B cell (primary cell): ENCODE results near the gene CFAP68. TPM values are rescaled to one million over a fixed set of nuclear protein-coding genes. Genes with fewer than 3 reads are reported as not detected.

Experiments used
- ATAC-seq: fragments of 200-7000 bp; cut with Tn5 transposase; one replicate; pipeline ENCODE4 v1.10.0; 2021; ENCODE audit warnings: low read depth, mild to moderate bottlenecking, moderate number of reproducible peaks, moderate library complexity
- CTCF ChIA-PET: fragments of 350-600 bp; sonication (Branson Sonifier 250); formaldehyde crosslinking; loops from one replicate; lab custom pipeline; 2021; ENCODE audit warnings: antibody characterized with exemption, inconsistent platforms; lab: Charles Lee
- POLR2A ChIA-PET: fragments of 350-600 bp; sonication (Branson Sonifier 250); formaldehyde crosslinking; loops from one replicate; lab custom pipeline; 2021; ENCODE audit warnings: antibody characterized with exemption; lab: Charles Lee
- DNase-seq: peaks from one replicate; pipeline ENCODE4 v3.0.0; 2013
- H2AFZ ChIP-seq: 2 replicates; pipeline ENCODE4 v1.6.1; 2012; ENCODE audit warnings: mild to moderate bottlenecking, low read depth, low read length; ENCODE audit not compliant: insufficient read depth, poor library complexity, severe bottlenecking
- H3K27ac ChIP-seq, 2 donors: 1 replicate in 1 of 2; 2 replicates in 1 of 2; pipeline ENCODE4 v1.5.1; 2012 to 2013; ENCODE audit warnings: low read length in 2 of 2, mild to moderate bottlenecking in 2 of 2, moderate library complexity in 1 of 2
- H3K27me3 ChIP-seq, 4 experiments: fragments of 200-600 bp in 1 of 4; sonication (generic) in 1 of 4; replicated peaks in 1 of 4; 1 replicate in 2 of 4; 2 replicates in 2 of 4; pipeline versions ENCODE4 v1.6.1 to v1.7.0; 2013 to 2016; ENCODE audit warnings: low read length in 3 of 4, mild to moderate bottlenecking in 2 of 4, mixed read lengths in 1 of 4, moderate library complexity in 1 of 4; ENCODE audit not compliant: insufficient read depth in 4 of 4, control insufficient read depth in 3 of 4; ENCODE audit errors: control extremely low read depth in 1 of 4
- H3K36me3 ChIP-seq, 2 experiments: replicated peaks in 1 of 2; 1 replicate in 1 of 2; 2 replicates in 1 of 2; pipeline versions ENCODE4 v1.6.1 to v1.7.1; 2013; ENCODE audit warnings: low read length in 1 of 2; ENCODE audit not compliant: insufficient read depth in 2 of 2, control insufficient read depth in 1 of 2; ENCODE audit errors: control extremely low read depth in 1 of 2, extremely low read depth in 1 of 2
- H3K4me1 ChIP-seq, 2 donors: fragments of 200-600 bp in 1 of 2; sonication (generic) in 1 of 2; 1 replicate in 1 of 2; 2 replicates in 1 of 2; pipeline versions ENCODE4 v1.5.1 to v1.6.1; 2013 to 2017; ENCODE audit warnings: low read length in 2 of 2; ENCODE audit not compliant: control insufficient read depth in 2 of 2, insufficient read depth in 2 of 2
- H3K4me2 ChIP-seq: replicated peaks from 2 replicates; pipeline ENCODE3; 2012; ENCODE audit warnings: mild to moderate bottlenecking, low read depth, low read length; ENCODE audit not compliant: poor library complexity, severe bottlenecking
- H3K4me3 ChIP-seq, 5 experiments: fragments of 200-600 bp in 1 of 5; sonication (generic) in 1 of 5; 1 replicate in 3 of 5; 2 replicates in 2 of 5; pipeline versions ENCODE4 v1.5.1 to v1.7.0; 2011 to 2016; ENCODE audit warnings: low read length in 4 of 5, mild to moderate bottlenecking in 4 of 5, low read depth in 2 of 5, control low read depth in 1 of 5, moderate library complexity in 1 of 5; ENCODE audit not compliant: insufficient read depth in 1 of 5; ENCODE audit errors: control extremely low read depth in 1 of 5, extremely low read depth in 1 of 5
- H3K79me2 ChIP-seq: fragments of 200-600 bp; sonication (generic); one replicate; pipeline ENCODE4 v1.6.0; 2016; ENCODE audit warnings: low read length; ENCODE audit not compliant: control insufficient read depth, insufficient read depth
- H3K9ac ChIP-seq: fragments of 200-600 bp; sonication (generic); 2 replicates; pipeline ENCODE4 v1.6.1; 2017; ENCODE audit warnings: mild to moderate bottlenecking, low read length, moderate library complexity
- H3K9me3 ChIP-seq, 3 donors: one replicate each; pipeline versions ENCODE4 v1.6.1 to v1.7.1; 2013; ENCODE audit warnings: low read length in 2 of 3; ENCODE audit not compliant: control insufficient read depth in 2 of 3, insufficient read depth in 1 of 3; ENCODE audit errors: control extremely low read depth in 1 of 3
- H4K20me1 ChIP-seq: 2 replicates; pipeline ENCODE4 v1.6.0; 2012; ENCODE audit warnings: mild to moderate bottlenecking, low read length; ENCODE audit not compliant: insufficient read depth, control insufficient read depth, poor library complexity, severe bottlenecking
- H3K27ac Mint-ChIP-seq: one replicate; pipeline ENCODE4 v1.8.0; 2021; ENCODE audit warnings: mixed read lengths
- H3K27me3 Mint-ChIP-seq: one replicate; pipeline ENCODE4 v1.8.0; 2021; ENCODE audit warnings: mixed read lengths
- H3K4me1 Mint-ChIP-seq: one replicate; pipeline ENCODE4 v1.8.0; 2021; ENCODE audit warnings: mixed read lengths
- H3K4me3 Mint-ChIP-seq: one replicate; pipeline ENCODE4 v1.8.0; 2021; ENCODE audit warnings: mixed read lengths
- H3K9me3 Mint-ChIP-seq: one replicate; pipeline ENCODE4 v1.8.0; 2022; ENCODE audit warnings: mixed read lengths; ENCODE audit not compliant: insufficient read depth
- EZH2 ChIP-seq: IDR thresholded peaks from 2 replicates; pipeline ENCODE4 v1.6.1; 2012; ENCODE audit warnings: borderline replicate concordance, low read depth, mild to moderate bottlenecking, moderate library complexity, low read length; ENCODE audit not compliant: insufficient read depth, poor library complexity, severe bottlenecking
- WGBS: methylation state at CpG from one replicate; pipeline ENCODE4 v1.1.5; 2013; ENCODE audit warnings: missing lambda C conversion rate; ENCODE audit not compliant: insufficient coverage; 5-methylcytosine and 5-hydroxymethylcytosine counted together
- intact Hi-C: fragments of 100-400 bp; cut with micrococcal nuclease; formaldehyde crosslinking; loops from one replicate; pipeline ENCODE4 v1.10.0; 2022
- polyA plus RNA-seq: library from polyadenylated mRNA; depleted of rRNA; stranded (reverse); fragments of >200 nt; gene quantifications from 2 replicates; pipeline ENCODE4 v1.2.3, GENCODE V29; 2012
- small RNA-seq: library from RNA; depleted of rRNA; stranded (forward); fragments of <200 nt; gene quantifications from one replicate; pipeline ENCODE3, GENCODE V24; 2012; ENCODE audit warnings: low replicate concordance, low read depth; ENCODE audit not compliant: insufficient read length
- total RNA-seq, 2 donors: library from RNA; stranded (reverse); fragments of 120-200 nt in 1 of 2; gene quantifications; 1 replicate in 1 of 2; 2 replicates in 1 of 2; pipeline versions ENCODE4 v1.2.3 to v1.2.4, GENCODE V29; 2013 to 2022
- TF ChIP-seq, protein P1 (sequence below): fragments of 200-600 bp; IDR thresholded peaks from one replicate; pipeline ENCODE4 v1.8.0; 2022; ENCODE audit warnings: antibody characterized with exemption, mild to moderate bottlenecking

The CFAP68 gene
- total and polyA plus RNA-seq, 2 donors (not counting 1 experiment from before 2014, with no cell fraction given): 8.2 to 13.3 TPM

DNA sequence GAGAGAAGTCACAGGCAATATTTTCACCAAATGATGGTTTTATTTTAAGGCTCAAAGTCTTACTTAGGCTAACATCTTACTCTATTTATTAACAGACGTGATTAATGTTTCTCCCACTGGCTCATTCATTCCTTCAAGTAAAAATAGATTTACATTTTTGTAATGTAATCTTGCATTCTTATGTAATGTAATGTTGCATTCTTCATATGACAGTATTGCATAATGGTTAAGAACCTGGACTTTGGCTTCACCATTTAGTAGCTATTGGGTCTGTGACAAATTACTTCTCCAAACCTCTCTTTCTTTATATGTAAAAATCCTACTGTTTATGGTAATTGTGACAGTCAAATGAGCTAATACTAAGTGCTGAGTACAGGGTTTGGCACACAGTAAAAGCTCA lies 54.5 kb downstream of the CFAP68 start:
- H3K27ac Mint-ChIP-seq: no peak overlapping the region
- Histone ChIP-seq H3K36me3 (no peaks in the 10 kb centered on the region), H3K9ac (no peak overlapping the region), H3K27me3 (peaks cover 0 to 18% (median 5%) of the 10 kb centered on the region in 4 experiments), H3K4me1 (peaks cover 18 to 34% of the 10 kb centered on the region in 2 donors), H4K20me1 (no peaks in the 10 kb centered on the region), H3K9me3 (no peaks in the 10 kb centered on the region), H3K4me2 (no peak overlapping the region), H3K79me2 (no peaks in the 10 kb centered on the region), H3K27ac (no peak overlapping the region), H2AFZ (no peak overlapping the region), H3K4me3 (no peak overlapping the region)
- ChIA-PET CTCF (interaction anchor here (0.7 to 5.3 kb wide), 3 partner anchors 25 to 346 kb away, joined by 3 to 54 read pairs (median 4); no protein-coding TSS in a partner anchor), POLR2A (no interaction called here)
- DNase-seq (no peak), ATAC-seq (no peak)
- TF ChIP-seq, protein P1, sequence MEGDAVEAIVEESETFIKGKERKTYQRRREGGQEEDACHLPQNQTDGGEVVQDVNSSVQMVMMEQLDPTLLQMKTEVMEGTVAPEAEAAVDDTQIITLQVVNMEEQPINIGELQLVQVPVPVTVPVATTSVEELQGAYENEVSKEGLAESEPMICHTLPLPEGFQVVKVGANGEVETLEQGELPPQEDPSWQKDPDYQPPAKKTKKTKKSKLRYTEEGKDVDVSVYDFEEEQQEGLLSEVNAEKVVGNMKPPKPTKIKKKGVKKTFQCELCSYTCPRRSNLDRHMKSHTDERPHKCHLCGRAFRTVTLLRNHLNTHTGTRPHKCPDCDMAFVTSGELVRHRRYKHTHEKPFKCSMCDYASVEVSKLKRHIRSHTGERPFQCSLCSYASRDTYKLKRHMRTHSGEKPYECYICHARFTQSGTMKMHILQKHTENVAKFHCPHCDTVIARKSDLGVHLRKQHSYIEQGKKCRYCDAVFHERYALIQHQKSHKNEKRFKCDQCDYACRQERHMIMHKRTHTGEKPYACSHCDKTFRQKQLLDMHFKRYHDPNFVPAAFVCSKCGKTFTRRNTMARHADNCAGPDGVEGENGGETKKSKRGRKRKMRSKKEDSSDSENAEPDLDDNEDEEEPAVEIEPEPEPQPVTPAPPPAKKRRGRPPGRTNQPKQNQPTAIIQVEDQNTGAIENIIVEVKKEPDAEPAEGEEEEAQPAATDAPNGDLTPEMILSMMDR: no peak
- no peak for TF ChIP-seq EZH2
- H3K27me3 Mint-ChIP-seq: peaks cover 18% of the 10 kb centered on the region
- intact Hi-C loops: no loop called here
- no CpG with 5 or more reads among the region's 1 CpG for WGBS
- peaks cover 26% of the 10 kb centered on the region for H3K4me1 Mint-ChIP-seq
- no peaks in the 10 kb centered on the region for H3K9me3 Mint-ChIP-seq
- H3K4me3 Mint-ChIP-seq: no peak overlapping the region

DNA sequence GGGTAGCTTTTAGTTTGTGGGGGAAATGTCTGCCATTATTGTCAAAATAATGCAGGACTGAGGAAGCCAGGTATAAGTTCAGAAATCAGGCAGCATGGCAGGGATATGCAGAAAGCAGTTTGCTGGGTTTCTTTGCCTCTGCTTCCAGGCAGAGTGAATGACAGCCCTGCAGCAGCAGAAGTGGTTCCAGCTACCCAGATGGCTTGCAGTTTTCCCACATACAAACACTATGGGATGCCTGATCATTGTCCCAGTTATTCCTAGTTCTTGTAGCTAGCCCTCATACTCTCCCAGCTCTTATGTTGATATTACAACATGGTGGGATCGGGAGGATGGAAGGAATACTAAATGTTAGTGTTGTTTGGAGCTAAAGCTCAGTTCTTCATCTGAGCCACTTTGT lies 55.0 kb downstream of the CFAP68 start:
- CTCF ChIA-PET: interaction anchor here (0.7 to 5.3 kb wide), 4 partner anchors 25 to 346 kb away, joined by 3 to 54 read pairs (median 4); no protein-coding TSS in a partner anchor

More for the DNA sequence above, 55.0 kb downstream of the CFAP68 start:
- ATAC-seq (no peak), DNase-seq (no peak)
- H3K9me3 ChIP-seq: no peaks in the 10 kb centered on the region
- H3K36me3 ChIP-seq: no peaks in the 10 kb centered on the region
- no peak overlapping the region for H3K4me2 ChIP-seq
- no peaks in the 10 kb centered on the region for H3K9me3 Mint-ChIP-seq
- intact Hi-C loops: no loop called here
- WGBS: no CpG with 5 or more reads among the region's 1 CpG
- no peak overlapping the region for H3K4me3 Mint-ChIP-seq
- H2AFZ ChIP-seq: no peak overlapping the region
- H3K4me1 ChIP-seq: peaks cover 21 to 36% of the 10 kb centered on the region in 2 donors
- H4K20me1 ChIP-seq: no peaks in the 10 kb centered on the region
- peaks cover 31% of the 10 kb centered on the region for H3K4me1 Mint-ChIP-seq
- peaks cover 0 to 18% (median 5%) of the 10 kb centered on the region in 4 experiments for H3K27me3 ChIP-seq
- TF ChIP-seq, protein P1: no peak
- no peak for TF ChIP-seq EZH2
- POLR2A ChIA-PET: no interaction called here
- peaks cover 18% of the 10 kb centered on the region for H3K27me3 Mint-ChIP-seq
- no peak overlapping the region for H3K9ac ChIP-seq
- no peak overlapping the region for H3K27ac Mint-ChIP-seq
- H3K79me2 ChIP-seq: no peaks in the 10 kb centered on the region
- H3K27ac ChIP-seq: no peak overlapping the region
- H3K4me3 ChIP-seq: no peak overlapping the region

Small RNA genes lying within 50 kb of the gene (small RNA-seq; reads per million reads assigned to genes)
- gene C11orf52 (not detected), gene GNG5P3 (not detected), gene RNA5SP351 (not detected), gene RPL37AP8 (not detected)

Other genes with a start within 250 kb of the CFAP68 start
- gene PPP2R1B, start 113.2 kb upstream of the CFAP68 start, total RNA-seq: 35.6 and 37.0 TPM in 2 replicates
- gene PPP2R1B, start 113.2 kb upstream of the CFAP68 start, polyA plus RNA-seq: 8.2 and 9.7 TPM in 2 replicates
- gene ALG9, start 8.0 kb upstream of the CFAP68 start, total RNA-seq: 23.9 and 29.9 TPM in 2 replicates
- gene ALG9, start 8.0 kb upstream of the CFAP68 start, polyA plus RNA-seq: 21.2 and 22.1 TPM in 2 replicates
- 3.1 and 4.2 TPM in 2 replicates for gene FDXACB1, start 376 bp upstream of the CFAP68 start, total RNA-seq
- 4.0 and 5.4 TPM in 2 replicates for gene FDXACB1, start 376 bp upstream of the CFAP68 start, polyA plus RNA-seq
- gene CRYAB, start 32.2 kb downstream of the CFAP68 start, total RNA-seq: not detected in 2 replicates
- gene CRYAB, start 32.2 kb downstream of the CFAP68 start, polyA plus RNA-seq: not detected in 2 replicates
- gene HSPB2, start 33.2 kb downstream of the CFAP68 start, total RNA-seq: not detected in 2 replicates
- not detected in 2 replicates for gene HSPB2, start 33.2 kb downstream of the CFAP68 start, polyA plus RNA-seq
- not detected in 2 replicates for gene C11orf52, start 39.4 kb downstream of the CFAP68 start, total RNA-seq
- not detected in 2 replicates for gene C11orf52, start 39.4 kb downstream of the CFAP68 start, polyA plus RNA-seq
- gene DIXDC1, start 57.8 kb downstream of the CFAP68 start, total RNA-seq: 0.78 and 0.99 TPM in 2 replicates
- 0.03 and 0.26 TPM in 2 replicates for gene DIXDC1, start 57.8 kb downstream of the CFAP68 start, polyA plus RNA-seq
- gene DLAT, start 145.9 kb downstream of the CFAP68 start, total RNA-seq: 19.8 and 21.1 TPM in 2 replicates
- gene DLAT, start 145.9 kb downstream of the CFAP68 start, polyA plus RNA-seq: 6.1 and 8.9 TPM in 2 replicates
- gene PIH1D2, start 194.5 kb downstream of the CFAP68 start, total RNA-seq: 0.22 and 0.67 TPM in 2 replicates
- gene PIH1D2, start 194.5 kb downstream of the CFAP68 start, polyA plus RNA-seq: 0.06 TPM in 1 of 2 replicates, not detected in the other
- gene NKAPD1, start 194.8 kb downstream of the CFAP68 start, total RNA-seq: 22.8 and 23.4 TPM in 2 replicates
- gene NKAPD1, start 194.8 kb downstream of the CFAP68 start, polyA plus RNA-seq: 4.5 and 5.4 TPM in 2 replicates
- gene TIMM8B, start 207.2 kb downstream of the CFAP68 start, total RNA-seq: 22.4 and 25.5 TPM in 2 replicates
- 6.3 and 12.0 TPM in 2 replicates for gene TIMM8B, start 207.2 kb downstream of the CFAP68 start, polyA plus RNA-seq
- 55.0 and 57.7 TPM in 2 replicates for gene SDHD, start 207.3 kb downstream of the CFAP68 start, total RNA-seq
- gene SDHD, start 207.3 kb downstream of the CFAP68 start, polyA plus RNA-seq: 33.5 and 43.0 TPM in 2 replicates